GM11168 (cell line): ENCODE measurements around the gene PJA1.

Experiments used
- in situ Hi-C: fragments of 300-500 bp; cut with MboI; formaldehyde crosslinking; loops from one replicate; pipeline ENCODE4 v1.12.0; 2022; ENCODE audit warnings: low sequenced_read_pairs; ENCODE audit not compliant: unreplicated experiment

PJA1 gene

DNA sequence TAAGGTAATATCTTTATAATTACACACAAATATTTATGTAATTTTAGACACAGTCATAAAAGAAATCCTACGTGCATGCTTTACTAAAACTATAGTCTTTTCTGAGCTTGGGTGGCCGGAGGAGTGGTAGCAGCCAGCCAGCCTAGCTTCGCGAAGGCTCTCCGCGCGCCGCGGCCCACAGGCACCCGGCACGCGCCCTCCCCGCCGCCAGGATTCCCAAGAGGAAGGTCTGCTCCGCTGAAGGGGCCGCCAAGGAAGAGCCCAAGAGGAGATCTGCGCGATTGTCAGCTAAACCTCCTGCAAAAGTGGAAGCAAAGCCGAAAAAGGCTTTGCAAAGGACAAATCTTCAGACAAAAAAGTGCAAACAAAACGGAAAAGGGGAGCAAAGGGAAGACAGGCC is 8.7 kb upstream of the PJA1 start:
- in situ Hi-C loops = no loop called here

GRCh38 chrX:69172937-69173336 is 7.7 kb upstream of the PJA1 start:
- in situ Hi-C loops = no loop called here

GRCh38 chrX:69170319-69170718 is 5.1 kb upstream of the PJA1 start:
- in situ Hi-C loops = no loop called here

DNA sequence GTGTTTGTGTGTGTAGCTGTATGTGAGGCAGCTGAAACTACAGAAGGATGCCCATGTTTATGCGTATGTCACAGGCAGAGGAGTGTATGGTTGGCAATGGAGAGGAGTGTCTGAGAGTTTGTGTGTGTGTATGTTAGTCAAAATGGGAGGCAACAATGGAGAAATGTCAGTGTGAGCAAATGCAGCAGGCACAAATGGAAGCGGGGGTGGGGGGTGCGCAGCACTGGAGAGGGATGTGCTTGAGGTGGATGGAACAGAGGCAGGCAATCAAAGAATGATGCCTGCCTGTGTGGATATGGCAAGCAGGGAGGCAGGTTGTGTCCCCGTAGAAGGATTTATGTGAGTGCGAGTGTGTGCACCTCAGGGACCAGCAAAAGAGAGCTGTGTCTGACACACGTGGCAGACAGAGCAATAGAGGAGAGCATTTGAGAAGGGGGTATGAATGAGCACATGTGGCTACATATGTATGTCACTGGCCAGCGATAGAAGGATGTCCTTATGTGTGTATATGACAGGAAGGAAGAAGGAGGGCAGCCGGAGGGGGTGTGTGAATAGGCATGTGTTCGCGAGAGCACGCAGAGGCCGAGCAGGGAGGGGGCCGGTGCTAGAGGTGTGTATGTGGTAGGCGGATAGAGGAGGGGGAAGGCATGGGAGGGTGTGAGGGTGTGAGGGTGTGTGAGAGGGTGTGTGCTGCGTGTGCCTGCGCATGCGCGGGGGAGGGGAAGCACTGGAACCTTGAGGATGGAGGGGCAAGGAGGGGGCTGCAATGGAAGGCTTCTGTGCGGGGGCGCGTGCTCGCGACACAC is 1.1 kb downstream of the PJA1 start:
- in situ Hi-C loops = no loop called here

- in situ Hi-C loops = no loop called here
Measured at GRCh38 chrX:69162361-69162865, 2.8 kb downstream of the PJA1 start.

DNA sequence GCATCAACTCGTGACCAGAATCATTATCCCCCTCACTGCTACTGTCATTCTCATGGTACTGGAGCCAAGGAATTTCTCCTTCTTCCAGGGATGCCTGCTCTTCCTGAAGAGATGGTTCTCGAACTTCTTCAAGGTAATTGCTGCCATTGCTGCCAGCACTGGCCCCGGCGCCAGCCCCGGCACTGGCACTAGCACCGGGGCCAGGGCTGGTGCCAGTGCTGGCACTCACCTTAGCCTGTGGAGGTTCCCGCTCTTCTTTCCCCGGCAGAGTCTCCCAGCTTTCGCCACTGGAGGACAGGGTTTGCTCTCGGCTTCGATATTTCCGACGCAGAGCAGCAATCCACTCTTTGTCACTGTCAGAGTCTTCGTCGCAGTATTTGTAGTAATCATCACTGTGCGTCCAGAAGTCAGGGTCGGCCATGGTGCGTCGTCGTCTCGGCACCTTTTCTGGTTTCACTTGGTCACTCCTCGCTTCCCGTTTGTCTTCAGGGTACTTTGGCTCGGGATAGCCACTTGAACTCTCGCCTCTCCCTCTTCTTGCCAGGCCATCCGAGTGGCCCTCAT is 3.4 kb downstream of the PJA1 start:
- in situ Hi-C loops = no loop called here

- in situ Hi-C loops = no loop called here
Measured at GRCh38 chrX:69161371-69161770, 3.9 kb downstream of the PJA1 start.

- in situ Hi-C loops = no loop called here
Measured at GRCh38 chrX:69158166-69158980, 6.9 kb downstream of the PJA1 start.

DNA sequence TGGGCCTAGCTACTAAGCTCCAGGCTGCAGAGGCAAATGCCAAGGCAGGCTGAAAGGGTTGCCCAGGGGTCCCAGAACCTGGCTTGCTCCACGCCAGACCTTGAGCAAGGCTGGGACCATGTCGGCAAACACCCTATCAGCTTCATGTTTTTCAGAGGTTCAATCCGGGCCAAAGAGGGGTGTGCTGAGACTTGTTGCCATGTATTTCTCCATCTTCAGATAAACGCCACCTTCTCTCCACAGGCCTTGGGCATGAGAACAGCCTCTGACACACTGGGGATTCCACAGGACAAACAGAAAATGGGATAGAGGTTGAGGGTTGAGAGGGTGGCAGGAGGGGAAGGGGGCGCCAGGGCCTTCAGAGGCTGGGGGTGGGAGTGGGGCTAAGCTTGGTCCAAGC is 8.6 kb downstream of the PJA1 start:
- in situ Hi-C loops = no loop called here

GRCh38 chrX:69155786-69156520 is 9.3 kb downstream of the PJA1 start:
- in situ Hi-C loops = no loop called here

DNA sequence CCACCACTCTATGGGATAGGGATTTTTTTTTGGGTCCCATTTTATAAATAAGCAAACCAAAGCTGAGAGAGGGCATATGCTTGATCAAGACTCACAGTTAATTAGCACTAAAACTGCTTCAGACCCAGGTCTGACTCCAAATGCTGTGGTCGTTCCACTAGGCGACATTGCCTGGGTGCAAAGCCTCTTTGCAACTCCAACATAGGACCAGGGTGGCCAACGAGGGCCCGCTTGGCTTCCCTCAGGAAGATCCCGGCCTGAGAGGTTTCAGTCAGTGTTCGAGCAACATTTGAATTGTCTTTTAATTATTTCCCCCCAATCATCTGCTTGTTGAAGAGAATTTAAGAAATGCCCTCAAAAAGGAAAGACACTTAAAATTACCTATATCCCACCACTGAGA is 11.2 kb downstream of the PJA1 start:
- in situ Hi-C loops = no loop called here

DNA sequence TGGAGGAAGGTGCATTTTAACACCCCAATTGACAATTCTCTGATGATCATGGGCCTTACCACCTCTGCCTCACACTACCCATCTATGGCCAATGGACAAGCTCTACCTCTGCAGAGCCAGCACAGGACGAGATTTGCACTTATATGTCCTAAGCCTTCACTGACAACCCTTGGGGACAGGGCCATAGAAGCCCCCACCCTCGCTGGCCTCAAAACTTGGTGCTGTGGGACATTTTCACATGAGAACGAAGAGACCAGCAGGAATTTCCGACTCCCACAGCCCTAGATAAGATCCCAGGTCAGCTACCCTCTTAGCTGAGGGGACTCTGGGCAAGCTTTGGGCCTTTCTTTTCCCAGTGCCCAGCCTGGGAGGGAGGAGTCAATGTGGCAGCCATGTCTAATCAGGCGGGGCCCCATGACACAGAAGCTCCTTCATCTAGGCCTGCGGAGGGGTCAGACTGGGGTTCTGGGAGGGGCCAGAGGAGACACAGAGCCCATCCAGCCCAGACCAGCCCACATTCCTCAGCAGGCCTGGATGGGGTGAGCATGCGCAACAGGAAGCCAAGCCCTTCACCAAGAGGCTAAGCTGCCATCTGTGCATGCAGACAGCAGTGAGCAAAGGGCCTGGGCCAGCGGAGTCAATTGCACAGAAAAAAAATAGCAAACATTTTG is 12.1 kb downstream of the PJA1 start:
- in situ Hi-C loops = no loop called here

GRCh38 chrX:69152417-69152841 is 12.8 kb downstream of the PJA1 start:
- in situ Hi-C loops = no loop called here

- in situ Hi-C loops = no loop called here
Measured at GRCh38 chrX:69151866-69152284, 13.4 kb downstream of the PJA1 start.

- in situ Hi-C loops = no loop called here
Measured at GRCh38 chrX:69150281-69150960, 14.8 kb downstream of the PJA1 start.

GRCh38 chrX:69149466-69150280 is 15.6 kb downstream of the PJA1 start:
- in situ Hi-C loops = no loop called here

DNA sequence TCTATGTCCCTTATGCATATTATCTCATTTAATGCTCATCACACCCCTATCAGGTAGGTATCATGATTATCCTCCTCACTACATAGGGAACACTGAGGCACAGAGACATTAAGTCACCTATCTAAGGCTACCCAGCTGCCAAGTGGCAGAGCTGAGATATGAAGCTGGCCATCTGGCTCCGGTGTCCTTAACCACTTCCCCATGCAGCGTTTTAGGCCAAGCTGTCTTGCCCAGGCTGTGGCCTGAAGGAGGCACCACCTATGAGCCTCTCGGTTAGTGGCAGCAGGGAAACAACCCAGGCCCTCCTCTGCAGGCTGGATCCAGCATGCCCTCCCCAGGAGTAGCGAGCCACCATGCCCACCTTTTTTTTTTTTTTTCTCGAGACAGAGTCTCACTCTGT is 16.3 kb downstream of the PJA1 start:
- in situ Hi-C loops = no loop called here

DNA sequence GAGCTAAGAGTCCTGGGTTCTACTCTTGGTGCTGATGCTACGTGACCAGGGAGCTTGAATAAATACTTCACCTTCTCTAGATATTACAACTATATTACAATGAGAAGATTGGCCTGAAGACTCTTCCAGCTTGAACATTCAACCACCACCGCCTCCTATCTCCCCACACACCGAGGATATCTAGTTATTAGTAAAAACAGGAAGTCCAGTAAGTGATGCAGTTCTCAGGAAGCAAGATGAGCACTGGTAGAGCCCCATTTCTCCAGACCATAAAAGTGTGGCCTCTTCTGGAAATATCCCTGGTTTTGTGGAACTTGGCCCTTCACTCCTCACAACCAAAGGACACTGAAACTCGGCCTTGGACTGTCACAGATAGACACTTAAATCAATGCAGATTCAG is 18.5 kb downstream of the PJA1 start:
- in situ Hi-C loops = no loop called here
